Hematopoietic multipotent progenitor cell treated with erythropoietin and hydrocortisone succinate and interleukin-3 and kit ligand, for 4 days (in vitro differentiated cells): ENCODE measurements around the gene CENPE.

Experiments
- DNase-seq: peaks from one replicate; pipeline ENCODE4 v3.0.0-alpha.2; 2015

CENPE gene

DNA sequence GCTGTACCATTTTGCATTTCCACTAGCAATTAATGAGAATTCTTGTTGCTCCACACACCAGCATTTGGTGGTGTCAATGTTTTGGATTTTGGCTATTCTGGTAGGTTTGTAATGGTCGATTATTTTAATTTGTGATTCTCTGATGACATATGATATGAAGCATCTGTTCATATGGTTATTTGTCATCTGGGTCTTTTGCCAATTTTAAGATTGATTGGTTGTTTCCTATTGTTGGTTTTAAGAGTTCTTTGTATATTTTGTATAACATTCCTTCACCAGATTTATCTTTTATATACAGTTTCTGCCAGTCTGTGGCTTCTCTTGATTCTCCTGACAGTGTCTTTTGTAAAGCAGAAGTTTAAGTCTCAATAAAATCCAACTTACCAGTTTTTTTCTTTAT, 80.0 kb downstream of the CENPE start:
- no peak for DNase-seq

DNA sequence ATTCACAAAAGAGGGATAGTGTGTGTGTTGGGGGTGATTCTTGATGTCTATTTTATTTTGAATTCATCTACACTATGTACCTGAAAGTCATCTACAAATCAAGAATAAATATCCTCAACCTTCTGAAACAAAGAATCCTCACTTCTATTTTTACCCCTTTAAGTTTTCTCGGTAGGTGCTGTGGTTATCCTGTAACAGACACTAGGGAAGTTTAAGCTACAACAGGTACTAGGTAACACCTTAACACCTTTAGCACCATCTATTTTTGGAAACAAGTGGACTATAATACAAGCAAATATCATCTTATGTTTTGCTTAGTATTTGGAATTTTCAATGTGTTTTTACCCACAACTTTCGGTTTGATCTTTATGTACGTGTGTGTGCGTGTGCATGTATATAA, 86.5 kb downstream of the CENPE start:
- DNase-seq = no peak

DNA sequence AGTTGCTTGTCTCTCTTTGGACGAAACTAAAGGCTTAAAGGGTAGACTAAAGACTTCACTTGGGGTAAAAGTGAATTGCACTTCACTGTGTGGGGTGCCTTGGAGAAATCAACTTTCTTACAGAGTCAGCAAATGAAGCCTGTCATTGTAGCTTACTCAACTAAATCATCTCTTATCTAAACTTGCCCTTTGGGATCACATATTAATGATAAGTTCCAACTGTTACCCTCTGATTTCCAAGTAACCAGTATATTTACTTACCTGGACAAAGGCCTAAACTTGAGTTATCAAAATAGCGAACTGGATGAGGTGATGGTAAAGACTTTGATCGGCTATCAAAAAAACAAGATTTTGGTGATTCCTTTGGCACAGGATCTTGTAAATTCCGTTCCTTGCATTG, 89.6 kb downstream of the CENPE start:
- DNase-seq = no peak

DNA sequence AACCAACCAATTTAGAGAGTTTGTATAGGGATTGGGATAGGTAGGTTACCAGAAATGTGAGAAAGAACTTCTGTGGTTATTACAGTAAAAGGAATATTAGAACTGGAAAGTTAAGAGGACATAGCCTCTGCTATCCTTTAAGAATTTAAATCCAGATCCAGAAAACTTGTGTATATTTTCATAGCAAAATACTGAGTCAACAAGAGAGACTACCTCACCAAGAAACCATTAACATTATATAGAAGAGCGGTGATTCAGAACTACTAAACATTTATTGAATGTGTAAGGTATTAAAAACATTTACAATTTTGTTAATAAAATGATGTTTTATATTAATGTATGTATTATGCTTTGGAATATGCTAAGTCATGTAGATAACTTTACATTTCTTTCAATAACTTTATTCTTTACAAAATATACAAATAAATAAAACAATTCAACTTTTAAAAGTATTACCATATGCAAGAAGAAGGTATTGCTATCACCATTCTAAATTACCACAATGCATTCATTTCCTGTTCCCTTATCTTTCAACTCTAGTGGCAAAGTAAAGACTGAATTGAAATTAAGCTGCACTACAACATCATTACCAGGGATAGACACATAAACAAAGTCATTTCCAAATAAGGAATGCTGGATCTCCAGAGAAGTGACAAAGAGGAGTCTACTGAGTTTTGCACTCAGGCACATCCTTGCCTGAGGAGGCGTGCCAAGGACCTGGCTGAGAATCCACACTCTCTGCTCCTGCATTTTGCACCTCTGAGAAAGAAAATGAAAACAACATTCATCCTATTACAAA, 92.4 kb downstream of the CENPE start:
- DNase-seq = peak; percentile 41

DNA sequence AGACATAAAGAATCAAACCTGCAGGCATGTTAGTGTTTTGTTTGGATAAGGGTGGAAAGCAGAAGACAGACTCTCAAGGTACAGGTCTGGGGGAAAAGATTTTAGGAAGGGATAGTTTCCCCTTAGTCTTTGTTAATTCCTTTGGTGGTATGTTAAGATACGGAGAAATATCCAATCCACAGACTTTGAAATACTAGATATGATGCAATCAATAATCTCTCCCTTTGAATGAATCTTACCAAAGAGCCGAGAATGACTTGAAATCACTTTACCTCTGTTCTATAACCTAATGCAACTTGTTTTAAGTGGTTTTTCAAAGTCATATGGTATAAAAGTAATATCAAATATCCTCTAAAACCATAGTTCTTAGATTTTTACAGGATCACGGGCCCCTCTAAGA, 93.3 kb downstream of the CENPE start:
- DNase-seq = no peak

DNA sequence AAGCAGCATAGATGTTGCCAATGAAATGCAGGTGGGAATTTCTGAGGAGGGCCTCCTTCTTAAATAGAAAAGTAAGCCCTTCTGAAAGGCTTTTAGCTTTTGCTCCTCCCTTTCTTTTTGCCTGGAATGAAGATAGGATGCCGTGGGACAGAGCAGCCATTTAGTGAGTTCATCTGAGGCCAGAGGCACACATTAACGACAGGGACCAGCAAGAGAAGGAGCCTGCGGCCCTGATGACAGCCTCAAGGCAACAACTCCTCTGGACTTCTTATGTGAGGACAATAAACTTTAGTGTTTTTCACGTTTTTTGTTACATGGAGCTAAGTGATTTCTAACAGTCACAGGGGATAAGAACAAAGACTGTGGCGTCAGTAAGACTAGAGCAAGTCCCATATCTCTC, 97.5 kb downstream of the CENPE start:
- DNase-seq = no peak

DNA sequence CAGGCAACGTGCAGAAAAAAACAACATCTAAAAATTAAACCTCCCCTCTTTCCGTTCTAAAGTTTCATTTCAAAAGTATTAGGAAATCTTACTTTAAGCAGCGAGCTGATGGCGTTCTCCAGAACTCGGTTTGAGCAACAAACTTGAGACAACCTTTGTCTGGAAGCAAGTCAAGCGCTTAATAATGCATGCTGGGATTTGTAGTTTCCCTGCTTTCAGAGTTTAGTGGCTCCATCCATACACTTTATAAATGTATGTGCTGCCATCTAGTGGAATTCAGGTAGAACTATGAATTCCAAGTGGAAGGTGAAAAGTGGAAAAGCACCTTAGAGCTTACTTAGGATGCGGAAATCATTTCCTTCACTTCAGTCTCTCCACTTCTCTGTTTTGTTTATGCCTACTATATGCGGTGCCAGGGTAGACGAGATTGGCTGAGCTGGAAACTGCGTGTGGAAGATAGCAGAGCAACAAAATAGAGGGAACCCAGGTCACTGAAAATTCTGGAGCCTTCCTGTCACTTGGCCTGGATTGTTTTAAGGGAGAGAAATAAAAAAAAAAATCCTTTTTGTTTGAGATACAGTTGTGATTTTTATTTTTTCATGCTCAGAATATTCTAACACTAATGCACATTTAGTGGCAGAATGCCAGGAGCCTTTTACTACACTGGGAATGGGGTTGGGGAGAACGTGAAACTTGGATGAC, 98.3 kb downstream of the CENPE start, which contains the start of gene BDH2:
BDH2 (minus strand) TSS at position 144 of the 702 bp plus-strand sequence. CDS start 3,580 bp downstream, outside the sequence.
- peak; percentile 97 for DNase-seq

DNA sequence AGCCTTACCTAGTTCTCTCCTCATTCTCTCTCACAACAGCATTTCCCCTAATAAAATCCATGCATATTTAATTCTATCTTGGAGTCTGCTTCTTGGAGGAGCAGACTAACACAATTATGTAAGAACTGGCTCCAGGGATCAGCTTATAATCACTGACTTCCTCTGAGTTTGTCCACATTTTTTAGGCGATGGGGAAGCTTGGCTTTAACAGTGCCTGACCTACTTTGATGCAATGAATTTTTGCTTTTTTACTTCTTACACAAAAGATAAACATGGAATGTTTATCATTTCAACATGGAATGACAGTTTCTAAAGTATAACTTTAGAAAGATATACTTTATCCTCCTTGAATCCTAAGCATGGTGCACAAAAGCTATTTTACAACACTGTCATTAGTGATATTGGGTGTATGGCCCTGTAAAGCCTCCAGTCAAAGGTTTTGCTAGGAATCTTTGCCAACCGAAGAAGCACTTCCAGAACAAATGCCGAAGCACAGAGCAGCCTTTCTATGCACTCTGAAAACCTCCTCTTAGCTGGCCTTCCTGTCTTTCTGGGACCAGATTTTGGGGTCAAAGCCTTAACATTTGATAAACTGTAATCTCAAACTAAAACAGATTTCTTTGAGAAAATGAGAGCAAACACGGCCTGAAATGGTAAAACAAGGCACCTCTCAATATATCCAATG, 99.2 kb downstream of the CENPE start:
- DNase-seq = no peak

DNA sequence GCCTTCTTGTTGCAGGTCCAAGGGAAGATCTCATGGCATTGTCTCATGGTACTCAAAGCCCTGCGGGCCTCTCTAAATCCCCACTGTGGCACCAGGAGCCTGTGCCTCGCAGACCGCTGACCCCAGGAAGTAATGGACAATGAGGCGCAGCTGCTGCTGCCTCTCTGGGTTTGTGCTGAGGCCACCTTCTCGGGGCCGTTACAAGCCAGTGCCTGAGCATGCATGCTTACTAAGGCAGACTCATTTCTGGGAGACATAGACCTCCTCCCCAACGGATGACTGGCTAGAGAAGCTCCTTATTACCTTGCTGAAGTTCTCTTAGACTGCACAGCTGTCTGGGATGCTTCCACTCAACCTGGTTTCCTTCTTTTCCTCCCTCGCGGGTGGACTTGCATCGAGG, 99.8 kb downstream of the CENPE start:
- no peak for DNase-seq

DNA sequence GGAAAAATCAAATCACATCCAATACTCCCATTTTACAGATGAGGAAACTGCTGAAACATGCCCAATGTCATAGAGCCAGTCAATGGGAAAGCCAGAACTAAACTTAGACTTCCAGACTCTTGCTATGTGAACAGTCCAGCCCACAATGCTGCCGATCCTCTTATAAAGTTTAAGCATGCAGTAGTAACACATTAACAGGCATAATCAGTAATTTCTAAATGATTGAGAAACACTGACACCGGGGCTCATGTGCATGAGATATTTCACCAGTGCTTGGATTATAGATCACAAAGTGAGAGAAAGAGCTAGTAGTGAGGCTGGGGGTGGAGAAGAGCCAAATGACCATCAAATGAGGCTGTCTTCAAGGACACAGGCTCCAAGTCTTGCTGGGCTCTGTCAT, 101.0 kb downstream of the CENPE start:
- DNase-seq = no peak

DNA sequence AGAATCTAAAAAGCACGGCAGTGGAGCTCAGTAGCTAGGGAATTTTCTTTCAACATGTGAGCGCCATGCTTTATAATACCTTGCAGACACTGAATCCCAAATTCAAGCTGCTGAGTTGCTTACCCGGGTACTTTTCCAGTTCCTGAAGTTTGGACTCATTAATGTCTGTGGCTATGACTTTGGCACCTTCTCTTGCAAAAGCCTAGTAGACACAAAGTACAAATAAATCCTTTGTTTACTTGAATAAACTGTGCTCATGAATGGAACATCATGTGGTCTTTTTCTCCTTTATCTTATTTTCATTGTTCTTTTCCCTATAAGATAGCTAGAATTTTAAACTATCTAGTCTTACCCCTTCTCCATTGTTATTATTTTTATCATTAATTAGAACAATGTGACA, 103.1 kb downstream of the CENPE start:
- DNase-seq = no peak

DNA sequence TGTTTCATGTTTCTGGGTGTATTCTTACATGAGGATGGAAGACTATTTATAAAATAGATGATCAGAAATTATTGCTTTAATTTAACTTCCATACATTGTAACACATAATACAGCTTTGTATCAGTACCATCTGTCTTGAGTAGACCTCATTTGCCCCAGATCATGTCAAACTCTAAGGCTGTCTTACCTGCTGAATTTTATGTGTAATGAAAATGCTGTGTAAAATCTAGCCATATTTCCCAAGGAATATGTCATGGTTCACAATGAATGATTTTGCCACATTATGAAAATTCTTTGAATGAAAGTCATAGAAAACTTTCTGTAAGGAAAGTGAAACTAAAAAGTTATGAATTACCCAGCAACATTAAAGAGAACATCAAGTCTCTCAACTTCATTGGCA, 105.9 kb downstream of the CENPE start:
- DNase-seq = no peak

DNA sequence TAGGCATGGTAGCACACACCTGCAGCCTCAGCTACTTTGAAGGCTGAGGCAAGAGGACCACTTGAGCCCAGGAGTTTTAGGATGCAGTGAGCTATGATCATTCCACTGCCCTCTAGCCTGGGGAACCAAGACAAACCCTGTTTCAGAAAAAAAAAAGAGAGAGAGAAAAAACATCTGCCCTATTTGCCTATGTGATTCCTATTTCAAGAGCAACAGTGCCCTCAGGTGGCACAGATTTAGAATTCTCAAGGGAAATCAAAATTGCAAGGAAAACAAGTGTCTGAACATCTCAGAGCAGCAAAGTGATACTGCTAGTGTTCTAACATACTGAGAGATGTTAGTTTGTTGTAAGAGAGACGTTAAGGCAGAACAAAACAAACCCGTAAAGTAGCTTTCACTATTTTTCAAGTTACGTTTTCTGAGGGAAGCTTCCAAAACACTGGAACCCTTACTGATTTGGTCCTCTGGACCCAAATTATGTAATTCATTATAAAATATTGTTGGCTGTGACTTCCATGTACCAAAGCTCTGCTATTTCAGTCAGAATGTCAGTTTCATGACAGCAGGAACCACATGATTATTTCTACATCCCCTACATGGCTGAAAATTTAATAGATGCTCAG, 106.4 kb downstream of the CENPE start:
- peak; percentile 87 for DNase-seq

DNA sequence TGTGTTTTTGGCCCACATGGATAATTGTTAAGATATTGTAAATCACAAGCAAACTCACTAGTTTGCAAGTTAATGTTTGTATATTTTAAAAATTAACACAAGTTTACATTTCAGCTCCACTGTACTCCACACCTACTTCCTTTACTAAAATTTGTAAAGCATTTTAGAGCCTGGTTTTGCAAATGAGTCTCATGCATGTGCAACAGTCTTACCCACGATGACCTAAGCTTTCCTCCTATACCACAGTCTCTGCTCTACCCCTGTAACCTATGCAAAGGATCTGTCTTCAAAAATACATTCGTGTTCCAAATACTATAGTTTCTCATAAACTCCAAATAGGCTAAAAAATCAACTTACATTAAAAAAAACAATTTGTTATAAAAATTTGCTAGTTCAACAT, 108.7 kb downstream of the CENPE start:
- DNase-seq = no peak

DNA sequence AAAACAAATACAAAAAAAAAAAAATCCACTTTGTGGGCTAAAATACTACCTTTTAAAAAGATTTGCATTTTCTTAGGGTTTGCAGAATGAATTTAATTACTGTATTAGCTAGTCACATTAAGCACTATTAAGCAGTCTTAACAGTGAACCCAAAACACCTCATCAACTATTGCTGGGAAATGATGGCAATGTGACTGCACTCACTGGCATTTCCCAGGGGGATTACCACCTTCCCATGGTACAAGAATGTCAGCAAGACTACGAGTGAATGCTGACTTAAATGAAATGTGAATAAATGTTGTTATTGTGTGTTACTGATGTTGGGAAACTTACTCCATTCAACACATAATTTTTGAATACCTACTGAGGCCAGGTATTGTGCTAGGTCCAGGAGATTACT, 111.6 kb downstream of the CENPE start:
- no peak for DNase-seq

DNA sequence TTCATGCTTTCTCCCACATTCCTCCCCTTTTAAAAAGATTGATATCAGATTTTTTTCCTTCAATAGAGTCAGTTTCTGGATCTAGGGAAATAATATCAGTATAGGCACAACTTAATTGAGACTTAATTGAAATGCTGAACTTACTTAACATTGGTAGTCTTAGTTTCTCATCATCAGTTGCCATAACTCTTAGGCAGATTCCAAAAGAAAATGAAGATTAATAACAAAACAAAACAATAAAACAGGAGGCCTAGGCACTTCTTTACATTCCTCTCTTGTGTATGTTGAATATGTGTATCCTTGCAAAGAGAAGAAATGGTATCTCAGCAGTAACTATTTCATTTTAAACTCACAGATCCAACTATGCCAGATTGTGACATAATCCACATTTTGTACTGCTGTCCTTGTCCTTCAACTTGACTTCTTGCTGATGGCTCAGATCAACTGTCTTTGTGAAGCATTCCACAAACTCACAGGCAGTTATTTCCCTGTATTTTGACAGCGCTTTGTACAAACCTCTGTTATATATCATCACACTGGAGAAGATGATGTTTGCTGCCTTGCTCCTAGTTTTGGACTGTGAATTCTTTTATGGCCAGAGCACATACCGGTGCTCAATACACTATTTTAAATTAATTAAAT, 112.5 kb downstream of the CENPE start:
- no peak for DNase-seq

DNA sequence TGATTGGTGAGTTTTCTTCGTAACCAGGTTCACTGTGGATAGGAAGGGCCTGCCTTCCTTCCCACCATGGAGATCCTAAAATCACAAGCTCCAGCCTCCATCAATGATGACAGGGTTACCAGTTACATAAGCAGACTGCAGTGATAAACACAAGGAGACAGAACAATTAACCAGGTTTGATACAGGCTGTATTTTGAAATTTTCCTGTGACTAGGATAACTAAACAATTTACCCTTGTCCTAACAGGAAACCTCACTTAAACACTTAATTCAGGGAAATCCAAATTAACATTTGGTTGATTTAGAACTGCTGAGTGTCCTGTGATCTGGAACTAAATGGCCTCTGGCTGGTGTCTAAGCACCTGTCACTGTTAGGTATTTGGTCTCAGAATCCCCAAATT, 118.5 kb downstream of the CENPE start:
- no peak for DNase-seq

DNA sequence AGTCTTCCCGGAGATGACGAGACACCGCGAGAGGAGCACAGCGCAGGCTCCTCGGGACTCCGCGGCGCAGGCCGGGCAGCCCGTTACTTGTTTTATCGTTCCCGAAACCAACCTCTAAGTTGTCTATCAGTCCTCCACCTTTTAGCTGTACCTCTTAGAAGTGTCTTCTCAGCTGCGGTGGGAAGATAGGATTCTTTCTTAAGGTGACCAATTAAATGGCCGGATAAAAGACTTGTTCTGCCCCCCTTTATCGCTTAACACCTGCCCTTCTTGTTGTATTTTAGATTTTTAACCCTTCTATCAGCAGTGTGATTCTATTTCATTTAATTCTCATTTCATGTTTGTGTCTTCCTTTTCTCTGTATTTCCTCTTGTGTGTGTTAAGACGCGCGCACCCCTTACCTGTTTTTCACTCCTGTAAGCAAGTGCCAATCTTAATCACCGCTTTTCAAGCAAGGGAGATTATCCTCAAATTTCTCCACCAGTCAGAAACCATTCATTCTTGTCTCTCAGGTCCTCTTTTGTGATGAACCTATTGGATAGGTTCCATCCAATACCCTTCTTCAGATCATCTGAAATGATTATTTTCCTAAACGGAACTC, 121.3 kb downstream of the CENPE start, which contains the start of gene SLC9B2:
SLC9B2 (minus strand) TSS at position 15 of the 601 bp plus-strand sequence. CDS start 9,211 bp downstream, outside the sequence.
- peak; percentile 80 for DNase-seq

DNA sequence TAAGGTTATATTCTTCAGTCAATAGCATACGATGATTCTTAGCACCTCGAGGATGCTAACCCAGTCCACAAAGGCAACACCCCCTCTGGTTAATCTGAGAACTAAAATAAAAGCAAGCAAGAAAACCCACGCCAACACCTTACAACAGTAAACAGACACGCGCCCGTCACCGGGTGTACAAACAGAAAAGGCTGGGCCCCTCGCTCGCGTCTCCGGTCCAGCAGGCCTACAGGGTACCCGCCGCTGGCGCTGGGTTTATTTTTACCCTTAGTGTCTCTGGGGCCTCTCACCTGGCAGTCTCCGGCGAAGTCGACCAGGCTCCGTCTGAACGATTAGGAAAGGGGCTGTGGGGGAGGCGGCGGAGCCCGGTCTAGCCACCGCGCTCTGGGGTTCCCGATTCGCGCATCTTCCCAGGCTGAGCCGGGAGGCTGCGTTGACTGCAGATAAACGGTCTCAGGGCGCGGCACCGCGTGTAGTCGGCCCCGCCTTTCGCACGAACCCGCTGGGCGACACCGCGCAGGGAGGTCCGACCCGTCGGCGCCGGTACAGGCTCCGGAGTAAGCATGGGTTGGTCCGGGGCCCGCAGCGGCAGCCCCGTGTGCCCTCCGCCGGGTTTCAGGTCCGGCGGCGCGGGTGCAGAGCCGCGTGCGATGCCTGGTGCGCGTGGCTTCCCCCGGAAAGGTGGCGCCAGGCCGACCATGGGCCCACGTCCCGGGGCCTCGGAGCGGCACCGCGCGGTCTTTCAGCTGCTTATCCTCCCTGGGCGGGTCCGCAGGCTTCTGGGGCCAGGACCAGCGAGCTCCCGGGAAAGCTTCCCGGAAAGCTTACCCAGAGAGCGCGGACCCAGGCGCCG, 122.0 kb downstream of the CENPE start:
- peak; percentile 85 for DNase-seq

DNA sequence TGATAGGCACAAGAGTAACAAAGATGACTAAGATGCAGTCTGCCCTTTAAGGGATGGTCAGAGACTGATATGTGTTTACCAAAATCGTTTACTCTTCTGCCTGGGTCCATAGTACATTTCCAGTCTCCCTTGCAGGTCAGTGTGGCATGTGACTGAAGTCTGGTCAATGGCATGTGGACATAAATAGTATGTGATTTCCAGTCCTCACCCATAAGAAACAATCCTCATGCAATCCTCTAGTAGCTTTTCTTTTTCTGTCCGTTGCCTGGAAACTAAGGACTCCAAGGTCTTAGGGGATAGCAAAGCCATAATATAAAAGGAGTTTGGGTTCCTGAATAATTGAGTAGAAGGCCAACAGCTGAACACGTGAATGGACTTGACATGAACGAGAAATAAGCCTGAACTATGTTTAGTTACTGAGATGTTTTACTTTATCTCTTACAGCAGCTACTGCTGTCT, 122.7 kb downstream of the CENPE start:
- DNase-seq = peak; percentile 47
